ENCODE results near the gene PLEKHH1.
A peak's percentile ranks its signal among the peaks of the same experiment; 100 is the strongest.

Gene PLEKHH1

DNA sequence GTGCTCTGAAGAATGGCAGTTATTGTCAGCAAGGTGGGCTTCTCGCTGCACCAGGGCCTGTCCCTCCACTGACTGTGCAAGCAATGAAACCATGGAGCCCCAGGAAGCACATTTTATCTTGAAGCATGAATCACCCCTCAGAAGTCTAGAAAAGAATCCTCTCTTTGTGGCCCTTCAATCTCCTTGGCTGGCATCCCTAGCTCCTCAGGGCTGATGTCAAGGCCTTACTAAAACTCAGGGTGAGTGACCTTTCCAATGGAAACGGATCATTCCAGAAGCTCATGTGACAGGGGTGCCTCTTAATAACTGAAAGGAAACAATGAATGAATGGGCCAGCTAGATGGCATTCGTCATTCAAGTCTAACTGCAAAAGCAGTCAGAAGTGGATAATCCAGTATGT is 22.3 kb upstream of the PLEKHH1 start:
- DNase-seq (ENCODE audit: low spot score) = no peak

- no peak for DNase-seq (ENCODE audit: low spot score)
Measured at GRCh38 chr14:67512463-67513310, 20.4 kb upstream of the PLEKHH1 start.

DNA sequence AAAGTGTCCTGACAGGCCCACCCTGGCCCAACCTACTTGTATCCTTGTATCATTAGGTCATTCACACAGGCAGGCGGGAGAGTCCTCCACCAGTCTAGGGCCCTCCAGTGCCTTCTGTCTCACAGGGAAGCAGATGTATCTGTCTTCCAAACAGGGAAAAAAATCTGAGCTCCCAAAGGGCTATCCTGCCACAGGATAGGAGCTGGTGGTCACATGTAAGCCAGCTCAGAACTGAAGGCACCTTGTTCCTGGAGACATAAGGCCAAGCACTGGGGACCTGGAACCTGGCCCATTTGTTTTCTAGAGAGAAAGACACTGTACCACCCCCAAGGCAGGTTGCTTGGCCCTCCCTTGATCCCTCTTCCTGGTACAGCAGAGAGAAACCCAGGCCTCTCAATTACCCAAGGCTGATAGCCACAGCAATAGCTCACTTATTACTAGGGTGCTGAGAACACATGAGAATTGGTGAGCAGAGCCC is 19.4 kb upstream of the PLEKHH1 start:
- no peak for DNase-seq (ENCODE audit: low spot score)

- DNase-seq (ENCODE audit: low spot score) = no peak
Measured at GRCh38 chr14:67514203-67514607, 18.9 kb upstream of the PLEKHH1 start.

- DNase-seq (ENCODE audit: low spot score) = peak; percentile 71
Measured at GRCh38 chr14:67514650-67515385, 18.3 kb upstream of the PLEKHH1 start.

GRCh38 chr14:67515386-67516079 is 17.6 kb upstream of the PLEKHH1 start:
- peak; percentile 64 for DNase-seq (ENCODE audit: low spot score)

DNA sequence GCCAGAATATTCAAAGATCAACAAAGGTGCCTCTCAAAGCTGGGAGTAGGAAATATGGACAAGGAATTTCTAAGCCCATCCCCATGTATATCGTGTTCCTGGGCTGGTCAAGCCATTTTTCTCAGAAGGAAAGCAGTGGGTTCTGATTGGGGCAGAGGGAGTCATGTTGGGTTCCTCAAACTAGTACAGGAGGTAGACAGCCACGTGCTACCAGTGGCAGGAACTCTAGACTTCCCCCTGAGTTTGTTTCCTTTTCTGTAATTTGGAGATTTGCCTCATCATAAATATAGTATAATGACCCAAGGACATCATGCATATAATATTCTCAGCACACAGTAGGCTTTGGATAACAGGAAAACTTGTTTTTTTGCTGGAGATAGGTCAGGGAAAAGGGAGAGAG is 16.4 kb upstream of the PLEKHH1 start:
- no peak for DNase-seq (ENCODE audit: low spot score)

GRCh38 chr14:67517083-67517482 is 16.0 kb upstream of the PLEKHH1 start:
- peak; percentile 64 for DNase-seq (ENCODE audit: low spot score)

DNA sequence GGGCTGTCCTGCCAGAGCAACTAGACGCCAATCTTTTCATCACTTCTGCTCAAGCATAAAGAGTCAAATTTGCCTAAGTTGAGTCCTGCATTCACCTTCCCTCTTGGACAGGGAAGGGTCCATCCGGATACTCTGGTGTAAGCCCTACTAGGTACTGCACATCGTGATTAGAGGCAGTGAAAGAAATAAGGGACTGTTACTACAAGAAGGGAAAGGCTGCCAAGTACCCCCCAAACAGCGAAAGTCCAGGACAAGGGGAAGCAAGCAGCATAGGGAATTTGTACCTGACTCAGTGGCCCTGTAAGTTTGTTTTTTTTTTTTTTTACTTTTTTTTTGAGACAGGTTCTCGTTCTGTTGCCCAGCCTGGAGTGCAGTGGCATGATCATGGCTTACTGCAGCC is 13.7 kb upstream of the PLEKHH1 start:
- no peak for DNase-seq (ENCODE audit: low spot score)

DNA sequence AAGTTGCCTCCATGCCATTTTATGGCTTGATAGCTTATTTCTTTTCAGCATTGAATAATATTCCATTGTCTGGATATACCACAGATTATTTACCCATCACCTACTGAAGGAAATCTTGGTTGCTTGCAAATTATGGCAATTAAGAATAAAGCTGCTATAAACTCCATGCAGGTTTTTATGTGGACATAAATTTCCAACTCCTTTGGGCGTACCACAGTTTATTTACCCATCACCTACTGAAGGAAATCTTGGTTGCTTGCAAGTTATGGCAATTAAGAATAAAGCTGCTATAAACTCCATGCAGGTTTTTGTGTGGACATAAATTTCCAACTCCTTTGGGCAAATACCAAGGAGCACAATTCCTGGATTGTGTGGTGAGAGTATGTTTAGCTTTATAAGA is 12.6 kb upstream of the PLEKHH1 start:
- no peak for DNase-seq (ENCODE audit: low spot score)

DNA sequence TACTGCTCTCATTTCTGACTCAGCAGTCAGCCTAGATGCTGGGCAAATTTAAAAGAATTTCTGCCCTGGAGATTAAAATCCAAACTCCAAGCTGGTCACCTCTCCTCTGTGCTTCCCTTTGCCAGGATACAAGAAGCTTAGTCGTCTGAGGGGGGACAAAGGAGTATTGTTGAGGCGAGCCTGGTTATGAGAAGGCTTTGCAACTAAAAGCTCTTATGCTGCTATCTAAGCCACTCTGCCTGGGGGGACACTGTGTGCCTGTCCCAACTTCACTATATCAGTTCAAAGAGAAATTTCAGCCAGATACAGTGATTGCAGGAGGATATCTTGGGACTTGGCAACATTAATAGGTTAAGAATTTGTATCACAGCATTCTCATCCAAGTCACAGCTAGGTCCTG is 10.8 kb upstream of the PLEKHH1 start:
- no peak for DNase-seq (ENCODE audit: low spot score)

GRCh38 chr14:67523764-67524633 is 9.1 kb upstream of the PLEKHH1 start:
- DNase-seq (ENCODE audit: low spot score) = no peak

GRCh38 chr14:67524634-67524963 is 8.5 kb upstream of the PLEKHH1 start:
- DNase-seq (ENCODE audit: low spot score) = no peak

DNA sequence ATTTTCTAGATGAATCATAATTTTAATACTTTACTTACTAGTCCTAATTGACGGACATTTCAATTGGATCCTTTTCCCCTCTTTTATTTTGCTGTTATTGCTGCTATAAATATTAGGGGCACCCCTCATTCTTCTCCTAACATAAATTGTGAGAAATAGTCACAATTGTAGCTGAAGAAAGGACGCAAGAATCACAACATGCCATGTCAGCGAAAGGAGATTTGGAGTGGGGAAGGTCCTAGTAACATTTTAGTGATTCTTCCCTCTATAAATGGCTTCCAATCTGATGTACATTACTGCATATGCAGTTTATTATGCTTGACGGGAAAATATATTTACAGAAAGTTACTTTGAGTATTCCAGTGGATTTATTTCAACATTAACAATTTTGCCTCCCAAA is 7.7 kb upstream of the PLEKHH1 start:
- no peak for DNase-seq (ENCODE audit: low spot score)

- no peak for DNase-seq (ENCODE audit: low spot score)
Measured at GRCh38 chr14:67526181-67526580, 6.9 kb upstream of the PLEKHH1 start.

- DNase-seq (ENCODE audit: low spot score) = peak; percentile 78
Measured at GRCh38 chr14:67526676-67527459, 6.2 kb upstream of the PLEKHH1 start.

DNA sequence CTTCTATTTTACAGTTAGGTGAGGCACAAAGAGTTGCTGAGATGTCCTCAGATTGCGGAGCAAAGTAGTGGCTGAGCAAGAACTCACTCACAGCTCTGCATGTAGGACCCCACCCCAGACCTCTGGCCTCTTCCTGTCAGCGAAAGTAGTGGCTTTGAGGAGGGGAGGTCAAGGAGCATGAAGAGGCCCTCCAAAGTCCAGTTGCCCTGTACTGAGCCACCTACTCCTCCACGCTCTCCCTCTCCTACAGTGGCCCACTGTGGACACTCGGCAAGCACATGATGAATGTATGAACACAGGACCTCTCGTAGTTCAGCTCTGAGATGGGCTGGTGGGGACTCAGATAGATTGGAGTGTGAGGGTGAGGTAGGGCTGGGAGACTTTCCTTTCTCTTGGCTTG is 5.3 kb upstream of the PLEKHH1 start:
- no peak for DNase-seq (ENCODE audit: low spot score)

DNA sequence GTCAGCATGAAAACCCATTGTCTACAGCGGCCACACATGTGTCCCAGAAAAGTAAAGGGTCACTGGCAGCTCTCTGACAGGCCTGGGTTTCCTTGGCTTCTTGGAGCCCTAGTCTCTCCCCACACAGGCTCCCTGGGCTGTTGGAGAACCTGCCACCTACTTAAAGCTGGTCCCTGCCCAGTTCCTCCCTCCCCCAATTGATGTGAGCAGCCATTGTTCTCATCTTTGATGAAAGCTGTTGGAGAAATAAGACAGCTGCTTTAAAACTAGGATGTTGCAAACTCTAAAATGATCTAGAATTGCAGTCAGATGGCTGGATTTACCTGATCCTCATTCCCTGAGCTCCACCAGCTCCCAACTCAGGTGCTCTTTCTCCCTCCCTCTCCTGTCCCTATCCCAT is 4.8 kb upstream of the PLEKHH1 start:
- DNase-seq (ENCODE audit: low spot score) = no peak

GRCh38 chr14:67529947-67530935 is 2.8 kb upstream of the PLEKHH1 start:
- DNase-seq (ENCODE audit: low spot score) = no peak

DNA sequence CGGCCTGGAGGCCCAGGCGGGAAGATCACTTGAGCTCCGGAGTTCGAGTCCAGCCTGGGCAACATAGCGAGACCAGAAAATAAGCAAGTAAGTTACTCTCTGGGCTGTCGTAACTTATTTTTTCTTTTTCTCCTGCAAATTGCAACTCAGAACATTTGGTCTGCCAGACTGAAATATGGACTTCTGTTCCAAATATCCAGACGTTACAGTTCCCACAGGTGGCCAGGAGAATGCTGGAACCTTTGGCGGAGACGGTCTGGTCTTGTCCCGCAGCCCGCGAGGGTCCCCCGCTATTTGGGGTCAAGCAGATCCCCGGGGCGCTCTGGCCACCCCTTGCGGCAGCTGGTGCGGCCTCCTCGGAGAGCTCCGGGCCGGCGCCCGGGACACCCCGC is 488 bp upstream of the PLEKHH1 start:
- DNase-seq (ENCODE audit: low spot score) = no peak
